Ishikawa (cell line): Measurements from ENCODE around the gene SETBP1.

Experiments
- CEBPB ChIP-seq: IDR thresholded peaks from 2 replicates; pipeline ENCODE4 v1.6.1; 2012
- CREB1 ChIP-seq: IDR thresholded peaks from 2 replicates; pipeline ENCODE4 v1.6.1; 2012; ENCODE audit warnings: low read depth
- EGR1 ChIP-seq: IDR thresholded peaks from 2 replicates; pipeline ENCODE4 v1.6.1; 2012
- EP300 ChIP-seq: IDR thresholded peaks from 2 replicates; pipeline ENCODE4 v1.6.1; 2012; ENCODE audit warnings: borderline replicate concordance
- FOXM1 ChIP-seq: IDR thresholded peaks from 2 replicates; pipeline ENCODE4 v1.6.1; 2012; ENCODE audit warnings: low read depth, borderline replicate concordance
- NFIC ChIP-seq: IDR thresholded peaks from 2 replicates; pipeline ENCODE4 v1.6.1; 2012
- RAD21 ChIP-seq: IDR thresholded peaks from 2 replicates; pipeline ENCODE4 v1.6.1; 2012; ENCODE audit warnings: low read depth
- REST ChIP-seq: IDR thresholded peaks from 2 replicates; pipeline ENCODE4 v1.6.1; 2012; ENCODE audit warnings: low read depth, mild to moderate bottlenecking
- TAF1 ChIP-seq: IDR thresholded peaks from 2 replicates; pipeline ENCODE4 v1.6.1; 2012; ENCODE audit warnings: low read depth, mild to moderate bottlenecking
- TCF12 ChIP-seq: IDR thresholded peaks from 2 replicates; pipeline ENCODE4 v1.6.1; 2012; ENCODE audit warnings: low read depth
- TEAD4 ChIP-seq: IDR thresholded peaks from 2 replicates; pipeline ENCODE4 v1.6.1; 2012
- YY1 ChIP-seq: IDR thresholded peaks from 2 replicates; pipeline ENCODE4 v1.6.1; 2012; ENCODE audit warnings: low read depth
- ZBTB7A ChIP-seq: IDR thresholded peaks from 2 replicates; pipeline ENCODE4 v1.6.1; 2012; ENCODE audit warnings: low read depth
- TF ChIP-seq, protein P1 (sequence below): IDR thresholded peaks from 2 replicates; pipeline ENCODE4 v1.6.1; 2012
- TF ChIP-seq, protein P2 (sequence below): IDR thresholded peaks from 2 replicates; pipeline ENCODE4 v1.6.1; 2012

Gene SETBP1

DNA sequence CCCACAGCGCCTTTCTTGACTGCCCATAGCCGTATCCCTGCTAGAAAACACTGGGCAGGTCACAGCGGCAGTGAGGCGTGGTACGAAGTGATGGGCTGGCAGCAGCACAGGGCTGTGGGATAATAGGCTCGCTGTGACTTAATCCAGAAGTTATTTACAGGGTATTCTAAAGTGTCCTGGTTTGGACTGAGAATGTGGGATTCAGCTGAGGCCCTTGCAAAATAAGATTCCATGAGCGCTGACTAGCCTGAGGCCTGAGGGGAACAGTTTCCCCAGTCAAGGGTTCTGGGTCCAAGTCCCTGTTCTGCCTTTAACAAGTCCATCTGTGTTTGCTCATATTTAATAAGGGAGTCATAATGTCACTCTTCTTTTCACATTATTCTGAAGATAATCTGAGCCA lies 34.6 kb downstream of the SETBP1 start:
- 0 out of 2 replicates have a peak, but pooled peaks have one; percentile 7 for TF ChIP-seq TEAD4
- no peak for TF ChIP-seq CREB1

- TF ChIP-seq FOXM1 (no peak), REST (no peak), TAF1 (no peak)
- TF ChIP-seq, protein P1, sequence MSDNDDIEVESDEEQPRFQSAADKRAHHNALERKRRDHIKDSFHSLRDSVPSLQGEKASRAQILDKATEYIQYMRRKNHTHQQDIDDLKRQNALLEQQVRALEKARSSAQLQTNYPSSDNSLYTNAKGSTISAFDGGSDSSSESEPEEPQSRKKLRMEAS = no peak
These were observed 35.2 kb downstream of the SETBP1 start for GRCh38 chr18:44715842-44716241.

GRCh38 chr18:44716697-44717163 lies 36.0 kb downstream of the SETBP1 start:
- TF ChIP-seq NFIC (no peak), TAF1 (no peak), FOXM1 (no peak), EP300 (no peak), CEBPB (no peak), TEAD4 (no peak), CREB1 (no peak), YY1 (no peak), REST (no peak), TCF12 (no peak), EGR1 (no peak), RAD21 (no peak), ZBTB7A (no peak)
- TF ChIP-seq, protein P2, sequence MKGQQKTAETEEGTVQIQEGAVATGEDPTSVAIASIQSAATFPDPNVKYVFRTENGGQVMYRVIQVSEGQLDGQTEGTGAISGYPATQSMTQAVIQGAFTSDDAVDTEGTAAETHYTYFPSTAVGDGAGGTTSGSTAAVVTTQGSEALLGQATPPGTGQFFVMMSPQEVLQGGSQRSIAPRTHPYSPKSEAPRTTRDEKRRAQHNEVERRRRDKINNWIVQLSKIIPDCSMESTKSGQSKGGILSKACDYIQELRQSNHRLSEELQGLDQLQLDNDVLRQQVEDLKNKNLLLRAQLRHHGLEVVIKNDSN = no peak
- TF ChIP-seq, protein P1 = no peak

DNA sequence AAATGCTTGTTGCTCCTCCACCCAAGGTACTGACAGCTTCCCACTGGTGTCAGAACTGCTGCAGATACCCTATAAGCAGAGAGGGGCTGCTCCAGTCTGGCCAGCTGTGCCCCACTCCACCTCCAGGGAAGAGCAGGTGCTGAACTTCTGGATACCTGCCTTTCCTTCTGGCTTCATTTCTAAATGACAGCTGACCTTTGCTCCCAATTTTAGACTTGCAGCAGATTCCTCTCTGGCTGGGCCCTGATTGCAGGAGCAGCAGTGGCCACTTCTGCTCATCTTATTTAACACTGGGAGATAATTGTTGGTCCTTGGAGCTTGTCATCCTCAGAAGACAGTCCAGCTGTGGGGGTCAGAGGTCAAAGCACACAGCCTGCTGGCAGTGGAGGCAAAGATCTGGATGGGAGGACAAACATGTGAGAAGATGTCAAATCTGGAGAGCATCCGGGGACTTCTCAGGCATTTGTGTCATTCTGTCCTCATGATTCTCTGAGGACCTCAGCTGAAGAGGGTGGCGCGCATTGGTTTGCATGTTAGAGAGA lies 38.9 kb downstream of the SETBP1 start:
- TF ChIP-seq RAD21 (no peak), NFIC (no peak), ZBTB7A (no peak), TEAD4 (no peak), FOXM1 (no peak)
- TF ChIP-seq, protein P2 = no peak
- TF ChIP-seq, protein P1 = no peak

GRCh38 chr18:44723411-44723810 lies 42.7 kb downstream of the SETBP1 start:
- TF ChIP-seq YY1 = no peak
- TF ChIP-seq RAD21 = no peak
- TF ChIP-seq TEAD4 = no peak
- no peak for TF ChIP-seq TAF1
- TF ChIP-seq, protein P2 = no peak
- no peak for TF ChIP-seq REST
- TF ChIP-seq EGR1 = no peak
- no peak for TF ChIP-seq EP300
- TF ChIP-seq NFIC = no peak
- TF ChIP-seq, protein P1 = no peak
- no peak for TF ChIP-seq CREB1
- TF ChIP-seq ZBTB7A = no peak
- TF ChIP-seq CEBPB = no peak
- no peak for TF ChIP-seq TCF12
- TF ChIP-seq FOXM1 = no peak
